Activated CD4-positive, CD25-positive, alpha-beta regulatory T cell treated with anti-CD3 and anti-CD28 coated beads, Interleukin-2, amount 50 U/mL, for 16 hours (primary cell): ENCODE data around the gene CACNB2.

Source experiments
- DNase-seq: peaks from one replicate; pipeline ENCODE4 v3.0.0-alpha.2; 2020; ENCODE audit warnings: low read depth, low spot score

Gene CACNB2

GRCh38 chr10:18504161-18504560, 363.9 kb downstream of the CACNB2 start:
- DNase-seq, result no peak

- no peak for DNase-seq
Observed at GRCh38 chr10:18505456-18506118, 365.4 kb downstream of the CACNB2 start.

GRCh38 chr10:18508587-18508986, 368.4 kb downstream of the CACNB2 start:
- DNase-seq, result no peak

- DNase-seq, result no peak
Observed at GRCh38 chr10:18514537-18514936, 374.3 kb downstream of the CACNB2 start.

- no peak for DNase-seq
Observed at GRCh38 chr10:18516851-18517250, 376.6 kb downstream of the CACNB2 start.

GRCh38 chr10:18523025-18523424, 382.8 kb downstream of the CACNB2 start:
- no peak for DNase-seq

GRCh38 chr10:18523858-18524257, 383.6 kb downstream of the CACNB2 start:
- DNase-seq, result no peak

- DNase-seq, result no peak
Observed at GRCh38 chr10:18527687-18528086, 387.5 kb downstream of the CACNB2 start.

- DNase-seq, result no peak
Observed at GRCh38 chr10:18528292-18528691, 388.1 kb downstream of the CACNB2 start.

GRCh38 chr10:18532881-18533535, 392.8 kb downstream of the CACNB2 start:
- DNase-seq, result no peak

- no peak for DNase-seq
Observed at GRCh38 chr10:18533896-18534295, 393.7 kb downstream of the CACNB2 start.

GRCh38 chr10:18539335-18539734, 399.1 kb downstream of the CACNB2 start:
- no peak for DNase-seq

GRCh38 chr10:18540195-18540594, 400.0 kb downstream of the CACNB2 start:
- no peak for DNase-seq

GRCh38 chr10:18542832-18543231, 402.6 kb downstream of the CACNB2 start:
- no peak for DNase-seq

GRCh38 chr10:18545621-18546305, 405.5 kb downstream of the CACNB2 start:
- DNase-seq, result no peak

- no peak for DNase-seq
Observed at GRCh38 chr10:18549105-18549504, 408.9 kb downstream of the CACNB2 start.

- DNase-seq, result no peak
Observed at GRCh38 chr10:18551473-18551872, 411.2 kb downstream of the CACNB2 start.

- no peak for DNase-seq
Observed at GRCh38 chr10:18554479-18554878, 414.3 kb downstream of the CACNB2 start.

- DNase-seq, result no peak
Observed at GRCh38 chr10:18556522-18557147, 416.4 kb downstream of the CACNB2 start.

GRCh38 chr10:18557960-18558359, 417.7 kb downstream of the CACNB2 start:
- DNase-seq, result no peak

GRCh38 chr10:18561861-18562551, 421.8 kb downstream of the CACNB2 start:
- no peak for DNase-seq
